SK-N-MC (cell line): ENCODE data around the gene ADAMTS13.

Source experiments
- DNase-seq: peaks from one replicate; pipeline ENCODE4 v3.0.0-alpha.2; 2011; ENCODE audit warnings: low read depth, low spot score
- H3K27ac ChIP-seq: fragments of 200-600 bp; sonication (generic); 2 replicates; pipeline ENCODE4 v1.5.1; 2016; ENCODE audit warnings: mixed run types
- H3K36me3 ChIP-seq: fragments of 200-600 bp; sonication (generic); 2 replicates; pipeline ENCODE4 v1.6.1; 2017; ENCODE audit warnings: antibody characterized with exemption, low read length, mixed read lengths; ENCODE audit not compliant: insufficient read depth
- H3K4me3 ChIP-seq: fragments of 200-600 bp; sonication (generic); 2 replicates; pipeline ENCODE4 v1.5.1; 2016
- H3K9ac ChIP-seq: fragments of 200-600 bp; sonication (generic); 2 replicates; pipeline ENCODE4 v1.8.0; 2017; ENCODE audit warnings: mixed run types, mixed read lengths; ENCODE audit not compliant: insufficient read length
- H3K9me3 ChIP-seq: fragments of 200-600 bp; sonication (generic); 2 replicates; pipeline ENCODE4 v1.6.1; 2017; ENCODE audit warnings: low read depth, mild to moderate bottlenecking, antibody characterized with exemption, low read length, moderate library complexity, mixed read lengths
- EZH2 ChIP-seq: fragments of 200-600 bp; sonication (generic); IDR thresholded peaks from one replicate; pipeline ENCODE4 v1.6.1; 2017; ENCODE audit warnings: antibody characterized with exemption
- FOXP2 ChIP-seq: optimal IDR thresholded peaks from 2 replicates; pipeline ENCODE3; 2011; ENCODE audit warnings: mild to moderate bottlenecking, moderate library complexity; ENCODE audit not compliant: insufficient read depth; ENCODE audit errors: extremely low read length, control extremely low read depth
- POLR2AphosphoS5 ChIP-seq: IDR thresholded peaks from 2 replicates; pipeline ENCODE4 v1.6.1; 2012; ENCODE audit warnings: mild to moderate bottlenecking, low read depth, low read length, borderline replicate concordance

ADAMTS13 gene

GRCh38 chr9:133379153-133380086, 42.7 kb upstream of the ADAMTS13 start:
- Histone ChIP-seq H3K4me3 (no peak overlapping the region), H3K27ac (no peak overlapping the region), H3K36me3 (no peaks in the 10 kb centered on the region), H3K9ac (no peak overlapping the region), H3K9me3 (no peaks in the 10 kb centered on the region)
- TF ChIP-seq FOXP2: no peak
- DNase-seq: no peak

GRCh38 chr9:133380734-133381133, 41.4 kb upstream of the ADAMTS13 start:
- no peak for DNase-seq
- Histone ChIP-seq H3K36me3 (no peaks in the 10 kb centered on the region), H3K9me3 (no peaks in the 10 kb centered on the region), H3K4me3 (no peak overlapping the region), H3K9ac (no peak overlapping the region), H3K27ac (no peak overlapping the region)
- no peak for TF ChIP-seq FOXP2
- no peak for TF ChIP-seq POLR2AphosphoS5

GRCh38 chr9:133382507-133383141, 39.5 kb upstream of the ADAMTS13 start:
- H3K4me3 ChIP-seq: no peak overlapping the region
- TF ChIP-seq EZH2 (no peak), POLR2AphosphoS5 (no peak), FOXP2 (no peak)
- H3K9me3 ChIP-seq: no peaks in the 10 kb centered on the region
- no peak for DNase-seq
- H3K9ac ChIP-seq: no peak overlapping the region
- no peak overlapping the region for H3K27ac ChIP-seq
- no peaks in the 10 kb centered on the region for H3K36me3 ChIP-seq

- no peak overlapping the region for H3K4me3 ChIP-seq
- TF ChIP-seq EZH2: no peak
- no peak for TF ChIP-seq POLR2AphosphoS5
- TF ChIP-seq FOXP2: no peak
- no peaks in the 10 kb centered on the region for H3K9me3 ChIP-seq
- no peak overlapping the region for H3K27ac ChIP-seq
- H3K36me3 ChIP-seq: no peaks in the 10 kb centered on the region
- no peak overlapping the region for H3K9ac ChIP-seq
- DNase-seq: no peak
Measured at GRCh38 chr9:133383438-133383837, 38.7 kb upstream of the ADAMTS13 start.

- DNase-seq: no peak
- H3K27ac ChIP-seq: no peak overlapping the region
- no peaks in the 10 kb centered on the region for H3K36me3 ChIP-seq
- no peak overlapping the region for H3K9ac ChIP-seq
- H3K4me3 ChIP-seq: no peak overlapping the region
- TF ChIP-seq EZH2 (no peak), POLR2AphosphoS5 (no peak), FOXP2 (no peak)
- no peaks in the 10 kb centered on the region for H3K9me3 ChIP-seq
Measured at GRCh38 chr9:133384736-133385321, 37.3 kb upstream of the ADAMTS13 start.

GRCh38 chr9:133385452-133385851, 36.7 kb upstream of the ADAMTS13 start:
- Histone ChIP-seq H3K9me3 (no peaks in the 10 kb centered on the region), H3K27ac (no peak overlapping the region), H3K9ac (no peak overlapping the region), H3K36me3 (no peaks in the 10 kb centered on the region), H3K4me3 (no peak overlapping the region)
- TF ChIP-seq EZH2: no peak
- TF ChIP-seq POLR2AphosphoS5: no peak
- TF ChIP-seq FOXP2: no peak
- DNase-seq: no peak

GRCh38 chr9:133386338-133386737, 35.8 kb upstream of the ADAMTS13 start:
- DNase-seq: no peak
- Histone ChIP-seq H3K4me3 (no peak overlapping the region), H3K9me3 (no peaks in the 10 kb centered on the region), H3K36me3 (no peaks in the 10 kb centered on the region), H3K9ac (no peak overlapping the region), H3K27ac (no peak overlapping the region)
- TF ChIP-seq EZH2 (no peak), POLR2AphosphoS5 (no peak), FOXP2 (no peak)

- Histone ChIP-seq H3K27ac (no peak overlapping the region), H3K36me3 (no peaks in the 10 kb centered on the region), H3K9me3 (no peaks in the 10 kb centered on the region), H3K9ac (no peak overlapping the region), H3K4me3 (no peak overlapping the region)
- no peak for DNase-seq
- TF ChIP-seq POLR2AphosphoS5: no peak
- no peak for TF ChIP-seq FOXP2
- no peak for TF ChIP-seq EZH2
Measured at GRCh38 chr9:133387680-133388079, 34.5 kb upstream of the ADAMTS13 start.

- Histone ChIP-seq H3K9ac (no peak overlapping the region), H3K4me3 (no peak overlapping the region), H3K36me3 (no peaks in the 10 kb centered on the region), H3K9me3 (no peaks in the 10 kb centered on the region), H3K27ac (no peak overlapping the region)
- no peak for DNase-seq
- TF ChIP-seq POLR2AphosphoS5: no peak
Measured at GRCh38 chr9:133389025-133389557, 33.1 kb upstream of the ADAMTS13 start.
